Upper lobe of left lung (tissue), 4 donors: ENCODE results near the gene COL3A1.

Source experiments
- CTCF ChIP-seq, 6 experiments: fragments of 450-650 bp in 4 of 6; fragments of 200-600 bp in 2 of 6; sonication (generic) in 2 of 6; IDR thresholded peaks; one replicate each; pipeline ENCODE4 v1.5.1; 2016 to 2019; ENCODE audit warnings: antibody characterized with exemption in 6 of 6
- EP300 ChIP-seq, 4 donors: sonication (generic); formaldehyde crosslinking; IDR thresholded peaks; one replicate each; pipeline ENCODE4 v1.5.1; 2017; ENCODE audit warnings: antibody characterized with exemption in 4 of 4, control low read depth in 2 of 4
- POLR2A ChIP-seq, 4 donors: fragments of 450-650 bp; IDR thresholded peaks; one replicate each; pipeline ENCODE4 v1.5.1; 2016 to 2017; ENCODE audit warnings: antibody characterized with exemption in 4 of 4, mild to moderate bottlenecking in 2 of 4
- POLR2AphosphoS5 ChIP-seq, 2 donors: sonication (generic); formaldehyde crosslinking; IDR thresholded peaks; one replicate each; pipeline ENCODE4 v1.5.1; 2017; ENCODE audit warnings: antibody characterized with exemption in 2 of 2

GRCh38 chr2:188937228-188938220 lies 36.6 kb upstream of the COL3A1 start:
- no peak for TF ChIP-seq CTCF (IDR thresholded peaks at IDR 0.05)
- TF ChIP-seq EP300 (IDR thresholded peaks at IDR 0.05) = no peak
- TF ChIP-seq POLR2A (IDR thresholded peaks at IDR 0.05) = no peak
- TF ChIP-seq POLR2AphosphoS5 (IDR thresholded peaks at IDR 0.05) = no peak
